GM18907 (cell line): ENCODE results near the gene ENDOU.

ENCODE experiments used
- ATAC-seq: cut with Tn5 transposase; IDR thresholded peaks from one replicate; pipeline ENCODE4 v1.9.1; 2021; ENCODE audit warnings: mild to moderate bottlenecking, moderate library complexity; ENCODE audit not compliant: unreplicated experiment

ENDOU gene

GRCh38 chr12:47757840-47758583, 32.7 kb upstream of the ENDOU start:
- ATAC-seq = no peak

- ATAC-seq = no peak
Measured at GRCh38 chr12:47757364-47757839, 32.1 kb upstream of the ENDOU start.

- peak; percentile 70 for ATAC-seq
Measured at GRCh38 chr12:47755655-47756562, 30.6 kb upstream of the ENDOU start.

DNA sequence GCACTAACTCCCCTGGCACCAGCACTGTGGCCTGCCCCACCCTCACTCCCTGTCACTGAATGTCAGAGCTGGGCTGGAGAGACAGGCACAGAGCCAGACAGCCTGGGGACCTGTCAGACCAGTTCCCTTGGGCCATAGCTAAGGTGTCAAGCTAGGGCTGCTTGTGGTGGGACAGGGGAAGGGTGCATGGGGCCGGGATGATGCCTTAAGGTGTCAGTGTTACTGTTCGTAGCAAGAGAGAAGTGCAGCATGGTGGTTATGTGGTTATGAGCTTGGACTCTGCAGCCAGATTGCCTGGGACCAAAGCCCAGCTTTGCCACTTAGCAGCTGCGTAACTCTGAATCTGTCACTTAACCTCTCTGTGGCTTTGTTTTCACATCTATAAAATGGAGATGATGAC, 29.6 kb upstream of the ENDOU start:
- ATAC-seq = peak; percentile 19

GRCh38 chr12:47754126-47754525, 28.8 kb upstream of the ENDOU start:
- no peak for ATAC-seq

DNA sequence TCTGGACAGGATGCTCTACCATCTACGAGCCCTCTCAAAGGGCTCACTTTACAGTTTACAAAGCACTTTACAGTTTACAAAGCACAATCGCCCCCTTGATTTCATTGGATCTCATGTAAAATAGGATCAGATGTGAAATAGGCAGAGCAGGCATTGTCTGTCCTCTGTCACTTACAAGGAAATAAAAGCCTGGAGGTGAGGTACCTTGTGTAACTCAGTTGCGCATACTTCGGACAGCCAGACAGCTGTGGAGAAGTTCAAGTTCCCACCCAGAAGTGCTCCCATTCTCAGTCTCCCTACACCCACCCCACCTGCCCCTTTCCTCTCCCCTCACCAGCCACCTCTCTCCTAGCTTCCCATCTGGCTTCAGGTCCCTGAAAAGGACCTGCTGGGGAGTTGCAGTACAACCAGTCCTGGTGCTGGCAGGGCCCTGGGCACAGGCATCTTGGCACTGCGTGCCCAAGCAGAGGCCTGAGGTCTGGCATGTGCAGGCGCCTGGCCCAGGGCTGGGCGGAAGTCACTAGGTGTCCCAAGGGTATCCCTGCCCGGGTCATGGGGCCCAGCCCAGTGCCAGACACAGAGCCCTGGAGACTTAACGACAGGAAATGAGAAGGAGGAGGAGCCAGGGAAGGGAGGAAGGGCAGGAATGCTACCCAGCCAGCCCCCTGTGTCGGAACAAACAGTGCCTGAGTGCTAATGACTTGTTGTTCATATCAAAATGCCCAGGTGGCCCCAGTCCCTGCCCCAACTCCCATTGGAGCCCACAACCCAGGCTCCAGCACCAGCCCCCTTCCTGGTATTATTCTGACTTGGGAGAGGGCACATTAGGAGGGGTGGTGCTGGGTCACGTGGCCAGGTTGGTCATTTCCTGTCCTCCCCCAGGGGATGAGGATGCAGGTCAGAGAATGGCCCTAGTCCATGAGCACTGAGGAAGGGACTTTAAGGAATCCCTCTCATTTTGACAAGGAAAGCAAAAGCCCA, 28.0 kb upstream of the ENDOU start:
- no peak for ATAC-seq

DNA sequence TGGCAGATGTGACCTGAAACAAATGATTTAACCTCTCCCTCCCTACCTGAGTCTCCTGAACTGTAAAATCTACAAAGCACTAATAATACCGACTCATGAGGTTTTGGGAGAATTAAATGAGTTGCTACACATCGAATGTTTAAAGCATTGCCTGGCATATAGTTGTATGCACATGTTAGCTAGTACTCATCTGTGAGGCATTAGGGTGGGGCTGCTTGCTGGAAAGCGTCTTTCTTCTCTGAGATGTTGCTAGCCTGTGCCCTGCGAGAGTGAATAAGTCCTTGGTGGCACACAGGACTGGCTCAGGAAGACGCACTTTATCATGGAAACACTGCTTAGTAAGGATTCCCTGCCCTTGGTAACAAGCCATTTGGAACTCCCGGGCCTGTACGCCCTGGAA, 27.3 kb upstream of the ENDOU start:
- ATAC-seq = no peak

DNA sequence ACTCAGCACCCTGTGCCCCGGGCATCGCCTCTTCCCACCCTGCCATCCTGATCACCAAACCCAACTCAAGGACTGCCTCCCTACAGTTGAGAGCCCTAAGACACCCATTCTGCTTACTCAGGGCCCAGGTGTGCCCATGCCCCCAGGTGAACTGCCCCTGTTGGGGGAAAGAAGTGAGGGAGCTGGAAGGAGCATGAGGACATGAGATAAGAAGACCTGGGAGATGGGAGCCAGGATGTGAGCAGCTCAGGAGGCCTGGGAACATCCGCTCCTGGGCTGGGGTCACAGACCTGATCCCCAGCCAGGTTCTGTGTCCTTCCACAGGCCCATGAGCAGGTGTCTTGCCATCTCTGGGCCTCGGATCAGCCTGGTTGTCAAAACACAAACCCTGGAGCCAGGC, 26.8 kb upstream of the ENDOU start:
- ATAC-seq = no peak

- no peak for ATAC-seq
Measured at GRCh38 chr12:47751561-47751960, 26.3 kb upstream of the ENDOU start.

- ATAC-seq = no peak
Measured at GRCh38 chr12:47750916-47751470, 25.7 kb upstream of the ENDOU start.

DNA sequence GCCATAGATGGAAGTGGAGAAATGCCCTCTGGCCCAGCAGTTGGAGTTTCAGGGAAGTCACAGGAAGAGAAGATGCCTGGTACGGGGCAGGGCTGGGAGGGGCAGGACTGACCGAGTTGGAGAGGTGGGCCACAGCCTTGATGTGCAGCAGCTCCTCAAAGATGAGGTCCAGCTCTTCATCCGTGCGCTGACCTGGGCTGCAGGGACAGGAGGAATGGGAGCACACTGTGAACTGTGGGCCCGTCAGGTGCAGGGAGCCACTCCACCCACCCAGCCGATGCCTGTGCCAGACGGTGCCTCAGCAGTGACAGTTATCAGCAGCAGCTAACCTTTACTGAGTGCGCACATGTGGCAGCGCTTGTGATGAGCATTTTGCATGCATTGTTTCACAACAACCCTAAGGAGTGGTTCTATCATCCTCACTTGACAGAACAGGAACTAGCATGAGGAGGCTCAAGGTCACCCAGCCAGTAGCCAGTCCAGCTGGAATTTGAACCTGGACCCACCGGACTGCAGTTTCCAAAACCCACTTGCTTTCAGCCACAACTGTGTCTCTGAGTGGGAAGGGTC, 25.0 kb upstream of the ENDOU start:
- ATAC-seq = no peak

- no peak for ATAC-seq
Measured at GRCh38 chr12:47748899-47749298, 23.6 kb upstream of the ENDOU start.

DNA sequence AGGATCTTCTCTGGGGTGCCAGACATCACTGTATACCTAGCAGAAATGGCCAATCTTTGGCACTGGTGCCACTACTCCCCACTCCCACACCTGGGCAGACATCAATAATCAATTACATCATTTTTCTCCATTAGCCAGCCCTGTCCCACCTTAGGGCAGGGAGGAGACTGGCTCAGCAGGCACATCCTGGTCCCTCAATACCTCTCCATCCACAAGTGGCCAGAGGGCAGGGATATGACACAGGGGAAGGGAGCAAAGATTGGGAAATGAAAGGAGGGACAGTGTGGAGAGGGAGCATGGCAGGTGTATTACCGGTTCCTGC, 23.2 kb upstream of the ENDOU start:
- ATAC-seq = no peak

DNA sequence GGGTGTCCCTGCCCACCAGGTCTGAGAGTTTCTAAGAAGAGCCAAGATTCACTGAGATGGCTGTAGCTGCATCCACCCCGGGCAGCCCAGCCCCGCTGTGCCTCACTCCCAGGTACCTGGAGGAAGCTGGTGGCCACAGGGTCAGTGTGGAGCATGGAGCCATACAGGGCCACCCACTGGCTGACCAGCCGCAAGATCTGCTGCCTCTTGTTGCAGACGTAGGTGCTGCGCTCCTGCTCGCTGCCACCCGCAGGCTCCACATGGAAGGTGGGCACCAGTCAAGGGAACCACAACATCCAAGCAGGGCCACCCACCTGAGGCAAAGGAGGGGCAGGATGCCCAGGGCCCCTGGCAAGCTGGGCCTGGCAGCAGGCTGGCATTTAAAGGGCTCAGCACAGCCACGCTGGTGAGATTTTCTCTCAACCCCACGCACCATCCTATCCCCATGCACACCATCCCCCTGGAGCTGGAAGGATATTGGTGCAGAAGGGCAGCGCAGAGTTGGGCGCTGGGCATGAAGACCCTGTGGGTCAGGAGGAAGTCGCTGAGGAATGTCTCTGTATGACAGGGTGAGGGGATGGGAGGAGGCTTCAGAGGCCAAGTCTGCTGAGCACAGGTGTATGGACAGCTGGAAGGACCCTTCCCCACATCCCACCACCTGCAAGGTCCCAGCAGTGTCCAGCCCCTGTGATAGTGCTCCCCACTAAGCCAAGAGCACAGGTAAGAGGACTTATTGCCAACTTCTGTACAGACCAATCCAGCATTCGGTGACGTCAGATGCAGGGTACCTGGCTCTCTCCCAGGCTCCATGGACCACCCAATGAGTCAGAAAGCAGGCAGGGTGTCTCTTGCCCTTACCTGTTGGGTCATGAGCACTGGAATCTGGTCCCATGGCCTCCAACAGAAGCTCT, 22.6 kb upstream of the ENDOU start:
- no peak for ATAC-seq

GRCh38 chr12:47747126-47747525, 21.8 kb upstream of the ENDOU start:
- ATAC-seq = peak; percentile 35

DNA sequence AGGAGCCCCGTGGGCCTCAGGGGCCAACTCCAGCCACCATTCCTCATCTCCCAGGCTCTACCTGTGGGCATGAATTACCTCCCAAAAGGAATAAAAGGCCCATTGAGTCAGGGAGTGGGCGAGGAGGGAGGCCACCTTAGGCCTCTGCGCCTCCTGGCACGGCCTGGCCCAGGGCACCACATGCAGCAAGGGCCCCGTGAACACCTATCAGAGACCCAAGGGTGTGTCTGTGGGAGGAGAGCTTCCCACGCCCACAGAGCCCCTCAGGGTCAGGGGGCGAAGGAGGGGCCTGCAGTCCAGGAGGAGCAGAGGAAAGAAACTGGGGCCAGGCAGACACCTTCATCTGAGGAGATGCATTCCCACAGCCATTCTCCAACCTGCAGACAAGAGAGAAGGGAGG, 21.2 kb upstream of the ENDOU start:
- no peak for ATAC-seq

GRCh38 chr12:47746073-47746472, 20.8 kb upstream of the ENDOU start:
- no peak for ATAC-seq

DNA sequence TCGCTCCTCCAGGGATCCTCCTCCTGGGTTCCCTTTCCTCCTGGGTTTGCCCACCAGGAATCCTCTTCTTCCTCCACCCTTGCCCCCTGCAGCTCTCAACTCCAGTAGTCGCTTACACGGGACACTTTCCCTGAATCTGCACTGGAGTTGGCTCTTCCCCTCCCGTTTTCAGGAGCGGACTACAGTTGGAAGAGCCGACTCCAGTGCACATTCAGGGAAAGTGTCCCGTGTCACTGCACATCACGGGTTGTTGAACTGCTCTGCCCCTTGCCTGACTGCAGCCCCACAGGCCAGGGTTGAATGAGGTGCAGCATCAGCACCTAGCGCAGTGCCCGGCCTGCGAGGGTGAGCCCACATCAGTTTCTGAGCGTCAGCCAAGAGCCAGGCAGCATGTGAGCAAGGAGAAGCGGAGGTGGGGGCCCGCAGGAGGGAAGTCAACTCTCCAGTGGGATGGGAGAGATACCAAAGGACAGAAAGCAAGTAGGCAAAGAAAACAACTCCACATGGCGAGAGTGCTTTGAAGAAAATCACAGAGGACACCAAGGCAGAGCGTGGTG, 20.3 kb upstream of the ENDOU start:
- ATAC-seq = no peak
